WTC11 (cell line): Measurements from ENCODE around the gene IGSF6.

ENCODE experiments used
- CTCF ChIP-seq: fragments of 200-600 bp; IDR thresholded peaks from 2 replicates; pipeline ENCODE4 v1.8.0; 2022; ENCODE audit warnings: antibody characterized with exemption
- E2F1 ChIP-seq: sonication (generic); formaldehyde crosslinking; IDR thresholded peaks from 2 replicates; pipeline ENCODE4 v1.8.0; 2022; ENCODE audit warnings: mild to moderate bottlenecking, missing genetic modification reagents
- ESRRA ChIP-seq: sonication (generic); formaldehyde crosslinking; IDR thresholded peaks from 2 replicates; pipeline ENCODE4 v1.8.1; 2022; ENCODE audit warnings: mild to moderate bottlenecking, missing genetic modification reagents, borderline replicate concordance
- FOXJ3 ChIP-seq: sonication (generic); formaldehyde crosslinking; IDR thresholded peaks from 2 replicates; pipeline ENCODE4 v1.9.0; 2021; ENCODE audit warnings: missing genetic modification reagents, mild to moderate bottlenecking, borderline replicate concordance
- FOXK1 ChIP-seq: sonication (generic); formaldehyde crosslinking; IDR thresholded peaks from 2 replicates; pipeline ENCODE4 v1.8.0; 2022; ENCODE audit warnings: mild to moderate bottlenecking, moderate library complexity, missing genetic modification reagents
- FOXP1 ChIP-seq: sonication (generic); formaldehyde crosslinking; IDR thresholded peaks from 2 replicates; pipeline ENCODE4 v1.8.0; 2022; ENCODE audit warnings: missing genetic modification reagents, mild to moderate bottlenecking, moderate library complexity, borderline replicate concordance
- JUN ChIP-seq: sonication (generic); formaldehyde crosslinking; IDR thresholded peaks from 2 replicates; pipeline ENCODE4 v1.8.0; 2023; ENCODE audit warnings: mild to moderate bottlenecking, missing genetic modification reagents
- TF ChIP-seq, protein P1 (sequence below): sonication (generic); formaldehyde crosslinking; IDR thresholded peaks from 2 replicates; pipeline ENCODE4 v1.8.1; 2022; ENCODE audit warnings: low read depth, missing genetic modification reagents, borderline replicate concordance
- TF ChIP-seq, protein P2 (sequence below): sonication (generic); formaldehyde crosslinking; conservative IDR thresholded peaks from 2 replicates; pipeline ENCODE4 v1.8.1; 2022; ENCODE audit warnings: mild to moderate bottlenecking, missing genetic modification reagents
- TF ChIP-seq, protein P3 (sequence below): sonication (generic); formaldehyde crosslinking; IDR thresholded peaks from 2 replicates; pipeline ENCODE4 v1.8.0; 2022; ENCODE audit warnings: mild to moderate bottlenecking, missing genetic modification reagents
- TF ChIP-seq, protein P4 (sequence below): sonication (generic); formaldehyde crosslinking; IDR thresholded peaks from 2 replicates; pipeline ENCODE4 v1.8.0; 2023; ENCODE audit warnings: missing genetic modification reagents

DNA sequence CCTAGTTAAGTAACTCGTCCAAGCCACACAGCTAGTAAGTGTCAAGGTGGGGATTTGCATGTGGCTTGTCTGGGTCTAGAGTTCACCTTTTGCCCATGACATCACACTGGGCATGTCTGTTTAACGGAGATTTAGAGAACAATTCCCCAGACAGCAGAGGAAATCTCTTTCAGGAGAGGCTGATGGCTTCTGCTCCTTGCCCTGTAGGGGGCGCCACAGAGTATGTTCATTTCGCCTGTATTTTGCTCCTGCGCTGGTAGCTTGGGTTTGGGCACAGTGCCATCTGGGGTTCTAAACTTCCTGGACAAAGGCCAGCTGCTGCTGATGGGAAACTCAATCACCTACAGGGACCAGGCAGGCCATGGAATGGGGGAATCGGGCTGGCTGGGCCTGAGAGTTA lies 31.8 kb upstream of the IGSF6 start:
- TF ChIP-seq CTCF (peak; percentile 90), FOXK1 (CRISPR knock-in tag) (no peak), JUN (CRISPR knock-in tag) (no peak), FOXJ3 (no peak), E2F1 (CRISPR knock-in tag) (no peak), ESRRA (CRISPR knock-in tag) (no peak), FOXP1 (CRISPR knock-in tag) (no peak)
- TF ChIP-seq, protein P1, sequence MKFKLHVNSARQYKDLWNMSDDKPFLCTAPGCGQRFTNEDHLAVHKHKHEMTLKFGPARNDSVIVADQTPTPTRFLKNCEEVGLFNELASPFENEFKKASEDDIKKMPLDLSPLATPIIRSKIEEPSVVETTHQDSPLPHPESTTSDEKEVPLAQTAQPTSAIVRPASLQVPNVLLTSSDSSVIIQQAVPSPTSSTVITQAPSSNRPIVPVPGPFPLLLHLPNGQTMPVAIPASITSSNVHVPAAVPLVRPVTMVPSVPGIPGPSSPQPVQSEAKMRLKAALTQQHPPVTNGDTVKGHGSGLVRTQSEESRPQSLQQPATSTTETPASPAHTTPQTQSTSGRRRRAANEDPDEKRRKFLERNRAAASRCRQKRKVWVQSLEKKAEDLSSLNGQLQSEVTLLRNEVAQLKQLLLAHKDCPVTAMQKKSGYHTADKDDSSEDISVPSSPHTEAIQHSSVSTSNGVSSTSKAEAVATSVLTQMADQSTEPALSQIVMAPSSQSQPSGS (CRISPR knock-in tag): no peak
- TF ChIP-seq, protein P2, sequence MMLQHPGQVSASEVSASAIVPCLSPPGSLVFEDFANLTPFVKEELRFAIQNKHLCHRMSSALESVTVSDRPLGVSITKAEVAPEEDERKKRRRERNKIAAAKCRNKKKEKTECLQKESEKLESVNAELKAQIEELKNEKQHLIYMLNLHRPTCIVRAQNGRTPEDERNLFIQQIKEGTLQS: no peak
- TF ChIP-seq, protein P3, sequence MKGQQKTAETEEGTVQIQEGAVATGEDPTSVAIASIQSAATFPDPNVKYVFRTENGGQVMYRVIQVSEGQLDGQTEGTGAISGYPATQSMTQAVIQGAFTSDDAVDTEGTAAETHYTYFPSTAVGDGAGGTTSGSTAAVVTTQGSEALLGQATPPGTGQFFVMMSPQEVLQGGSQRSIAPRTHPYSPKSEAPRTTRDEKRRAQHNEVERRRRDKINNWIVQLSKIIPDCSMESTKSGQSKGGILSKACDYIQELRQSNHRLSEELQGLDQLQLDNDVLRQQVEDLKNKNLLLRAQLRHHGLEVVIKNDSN (CRISPR knock-in tag): no peak
- TF ChIP-seq, protein P4, sequence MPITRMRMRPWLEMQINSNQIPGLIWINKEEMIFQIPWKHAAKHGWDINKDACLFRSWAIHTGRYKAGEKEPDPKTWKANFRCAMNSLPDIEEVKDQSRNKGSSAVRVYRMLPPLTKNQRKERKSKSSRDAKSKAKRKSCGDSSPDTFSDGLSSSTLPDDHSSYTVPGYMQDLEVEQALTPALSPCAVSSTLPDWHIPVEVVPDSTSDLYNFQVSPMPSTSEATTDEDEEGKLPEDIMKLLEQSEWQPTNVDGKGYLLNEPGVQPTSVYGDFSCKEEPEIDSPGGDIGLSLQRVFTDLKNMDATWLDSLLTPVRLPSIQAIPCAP: no peak
